HL-60/S4 treated with phorbol 12-myristate 13-acetate at 8.2 ng/mL for 4 days and 3 days (cell line): Measurements from ENCODE around the gene TESK2.
"Not testable (repeated sequence)": the region's sequence is repeated elsewhere in the genome, so short reads cannot be mapped to it uniquely, and the experiment has no call there.

Experiments used
- in situ Hi-C: fragments of 300-500 bp; cut with MboI; formaldehyde crosslinking; loops from 2 replicates; pipeline ENCODE4 v1.15.0; 2022; ENCODE audit warnings: low sequenced_read_pairs

The TESK2 gene

GRCh38 chr1:45510036-45510971, 19.3 kb upstream of the TESK2 start:
- in situ Hi-C loops: no loop called here

- in situ Hi-C loops: loop anchor here (5.0 kb wide), 1 partner anchor 59 kb away; no protein-coding TSS in a partner anchor
Measured at GRCh38 chr1:45508295-45509151, 17.6 kb upstream of the TESK2 start.

- in situ Hi-C loops: loop anchor here (5.0 kb wide), 1 partner anchor 59 kb away; no protein-coding TSS in a partner anchor
Measured at GRCh38 chr1:45507893-45508292, 16.9 kb upstream of the TESK2 start.

- in situ Hi-C loops: loop anchor here (5.0 kb wide), 1 partner anchor 60 kb away; no protein-coding TSS in a partner anchor
Measured at GRCh38 chr1:45507195-45507594, 16.2 kb upstream of the TESK2 start.

DNA sequence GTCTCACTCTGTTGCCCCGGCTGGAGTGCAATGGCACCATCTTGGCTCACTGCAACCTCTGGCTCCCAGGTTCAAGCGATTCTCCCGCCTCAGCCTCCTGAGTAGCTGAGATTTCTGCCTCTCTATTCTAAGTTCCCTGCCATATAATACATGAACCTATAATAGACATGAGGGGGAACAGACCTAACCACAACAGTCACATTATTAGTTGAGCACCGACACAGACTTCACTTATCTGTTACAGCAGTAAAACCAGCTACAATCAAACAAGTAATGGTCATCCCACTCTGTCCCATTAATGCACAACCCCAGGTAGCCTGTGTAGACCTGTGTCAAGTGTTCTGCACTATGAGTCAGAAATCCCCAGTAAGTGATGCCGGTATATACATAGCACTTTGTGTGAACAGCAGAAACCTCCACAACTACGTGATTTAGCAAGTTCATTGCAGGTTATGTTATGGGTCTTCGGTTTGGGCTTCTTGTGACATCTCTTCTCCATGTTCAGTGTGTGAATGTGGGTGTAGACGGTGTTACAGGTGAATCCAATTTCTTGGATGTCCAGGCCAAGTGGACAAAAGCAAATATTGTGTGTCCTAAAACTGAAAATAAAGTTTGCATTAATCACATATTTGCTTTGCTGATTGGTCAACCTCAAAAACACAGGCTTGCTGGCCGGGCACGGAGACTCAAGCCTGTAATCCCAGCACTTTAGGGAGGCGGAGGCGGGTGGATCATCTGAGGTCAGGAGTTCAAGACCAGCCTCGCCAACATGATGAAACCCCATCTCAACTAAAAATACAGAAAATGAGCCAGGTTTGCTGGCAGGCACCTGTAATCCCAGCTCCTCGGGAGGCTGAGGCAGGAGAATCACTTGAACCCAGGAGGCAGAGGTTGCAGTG, 12.7 kb upstream of the TESK2 start:
- in situ Hi-C loops: no loop called here

DNA sequence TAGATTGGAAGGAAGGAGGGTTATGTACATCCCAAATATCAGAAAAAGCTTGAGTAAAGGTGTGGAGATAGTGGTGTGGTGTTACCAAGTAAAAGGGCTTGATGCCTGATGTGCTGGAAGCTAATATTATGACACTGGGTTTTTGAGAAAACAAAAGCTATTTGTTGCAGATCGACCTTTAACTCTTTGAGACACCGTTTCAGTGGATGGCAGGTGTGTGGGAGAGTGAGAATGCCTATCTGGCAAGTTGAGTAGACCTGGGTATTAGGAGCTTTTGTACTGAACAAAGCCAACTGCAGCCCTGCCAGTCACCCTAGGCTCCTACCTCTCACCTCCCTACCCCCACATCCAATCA, 10.5 kb upstream of the TESK2 start:
- in situ Hi-C loops: no loop called here

DNA sequence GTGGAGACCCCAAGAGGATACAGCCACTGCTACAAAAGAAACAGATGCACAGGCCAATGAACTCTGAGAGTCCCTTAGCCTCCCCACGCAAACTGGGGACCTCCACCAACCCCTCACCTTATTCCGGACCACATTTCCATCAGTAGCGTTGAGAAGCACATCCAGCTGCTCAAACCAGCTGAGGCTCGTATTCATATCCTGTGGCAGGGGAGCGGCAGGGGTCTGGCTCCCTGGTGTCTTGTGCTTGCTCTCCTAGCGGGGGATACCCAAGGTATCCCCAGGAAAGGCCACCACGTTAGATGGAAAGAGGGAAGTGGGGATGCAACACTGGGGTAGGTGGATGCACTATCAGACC, 8.4 kb upstream of the TESK2 start:
- in situ Hi-C loops: loop anchor here (5.0 to 10.0 kb wide), 2 partner anchors 142 to 485 kb away; partner anchors contain the start of genes HECTD3 and UROD

- in situ Hi-C loops: loop anchor here (5.0 to 10.0 kb wide), 2 partner anchors 141 to 483 kb away; partner anchors contain the start of genes HECTD3 and UROD
Measured at GRCh38 chr1:45498279-45498678, 7.3 kb upstream of the TESK2 start.

- in situ Hi-C loops: loop anchor here (10.0 kb wide), 1 partner anchor 478 kb away; the partner anchor contains the start of genes HECTD3 and UROD
Measured at GRCh38 chr1:45493116-45493697, 2.2 kb upstream of the TESK2 start.

DNA sequence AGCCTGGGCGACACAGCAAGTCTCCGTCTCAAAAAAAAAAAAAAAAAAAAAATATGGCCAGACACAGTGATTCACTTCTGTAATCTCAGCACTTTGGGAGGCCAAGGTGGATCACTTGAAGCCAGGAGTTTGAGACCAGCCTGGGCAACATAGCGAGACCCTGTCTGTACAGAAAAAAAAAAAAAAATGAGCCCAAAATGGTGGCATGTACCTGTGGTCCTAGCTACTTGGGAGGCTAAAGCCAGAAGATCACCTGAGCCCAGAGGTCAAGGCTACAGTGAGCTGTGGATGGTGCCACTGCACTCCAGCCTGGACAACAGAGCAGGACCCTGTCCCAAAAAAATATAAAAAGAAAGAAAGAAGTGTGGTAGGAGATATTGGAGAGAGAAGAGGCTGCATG, 1.7 kb upstream of the TESK2 start:
- in situ Hi-C loops: loop anchor here (10.0 kb wide), 1 partner anchor 478 kb away; the partner anchor contains the start of genes HECTD3 and UROD

- in situ Hi-C loops: loop anchor here (10.0 kb wide), 1 partner anchor 477 kb away; the partner anchor contains the start of genes HECTD3 and UROD
Measured at GRCh38 chr1:45491487-45492260, 711 bp upstream of the TESK2 start.

DNA sequence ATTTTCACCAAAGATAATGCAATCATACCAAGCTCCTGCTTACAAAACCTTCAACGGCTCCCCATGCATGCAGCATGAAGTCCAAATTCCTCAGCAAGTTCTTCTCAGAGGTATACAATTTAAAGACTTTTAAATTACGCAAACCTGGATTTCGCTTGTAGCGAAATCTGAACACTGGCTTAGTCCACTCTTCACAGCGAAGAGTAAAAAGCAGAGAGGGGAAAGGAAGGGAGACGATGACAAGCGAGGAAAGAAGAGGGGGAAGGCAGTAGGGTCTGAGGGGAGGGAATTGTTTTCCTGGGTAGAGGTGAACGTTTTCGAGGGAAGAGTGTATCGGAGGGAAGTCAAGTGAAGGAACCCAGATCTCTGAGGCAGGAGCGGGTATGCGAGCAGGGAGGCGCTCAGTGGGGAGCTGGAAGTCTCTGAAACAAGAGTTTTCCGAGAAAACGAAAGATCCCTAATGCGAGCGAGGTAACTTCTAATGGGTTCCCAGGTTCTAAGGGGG, 790 bp downstream of the TESK2 start:
- in situ Hi-C loops: loop anchor here (10.0 kb wide), 1 partner anchor 475 kb away; the partner anchor contains the start of genes HECTD3 and UROD

- in situ Hi-C loops: not testable (repeated sequence)
Measured at GRCh38 chr1:45489379-45489778, 1.6 kb downstream of the TESK2 start.

GRCh38 chr1:45488666-45489377, 2.1 kb downstream of the TESK2 start:
- in situ Hi-C loops: no loop called here

DNA sequence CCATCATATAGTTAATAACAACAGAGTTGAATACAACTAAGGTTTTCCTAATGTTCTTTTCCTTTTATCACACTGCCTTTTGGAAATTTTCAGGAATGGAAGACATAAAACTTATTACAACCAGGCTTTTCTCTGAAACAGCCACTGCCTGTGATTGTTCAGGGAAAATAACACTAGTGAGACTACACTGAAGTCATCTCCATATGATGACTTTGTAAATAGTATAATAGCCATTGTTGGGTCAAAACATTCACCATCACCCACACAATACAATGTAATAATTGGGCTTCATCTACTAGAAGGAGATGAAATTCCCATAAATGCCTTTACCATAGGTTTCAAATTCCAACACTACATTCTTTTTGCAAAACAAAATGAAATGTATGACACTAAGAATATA, 5.0 kb downstream of the TESK2 start:
- in situ Hi-C loops: no loop called here

DNA sequence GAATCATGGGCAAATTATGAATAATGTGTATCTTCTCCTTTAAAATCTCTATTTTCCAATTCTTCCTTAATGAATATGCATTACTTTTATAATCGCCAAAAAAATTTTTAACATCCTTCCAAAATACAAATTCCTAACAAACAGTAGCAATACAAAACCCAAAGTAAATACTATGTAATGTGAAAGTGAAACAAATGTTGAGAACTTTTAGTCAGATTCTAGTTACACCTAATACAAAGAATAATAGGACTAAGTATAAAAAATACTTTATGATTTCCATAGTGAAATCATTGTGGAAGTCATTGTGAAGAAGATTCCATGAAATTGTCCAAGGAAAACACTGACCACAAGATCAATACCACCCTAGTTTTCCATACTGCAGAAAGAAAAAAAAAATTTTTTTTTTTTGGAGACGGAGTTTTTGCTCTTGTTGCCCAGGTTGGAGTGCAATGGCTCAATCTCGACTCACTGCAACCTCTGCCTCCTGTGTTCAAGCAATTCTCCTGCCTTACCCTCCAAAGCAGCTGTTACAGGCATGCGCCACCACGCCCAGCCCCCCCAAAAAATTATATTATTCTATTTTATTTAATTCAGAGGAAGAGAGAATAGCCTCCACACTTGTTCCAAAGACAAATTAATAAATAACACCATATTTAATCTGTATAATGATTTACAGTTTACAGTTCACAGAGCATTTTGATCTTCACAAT, 11.8 kb downstream of the TESK2 start:
- in situ Hi-C loops: no loop called here

DNA sequence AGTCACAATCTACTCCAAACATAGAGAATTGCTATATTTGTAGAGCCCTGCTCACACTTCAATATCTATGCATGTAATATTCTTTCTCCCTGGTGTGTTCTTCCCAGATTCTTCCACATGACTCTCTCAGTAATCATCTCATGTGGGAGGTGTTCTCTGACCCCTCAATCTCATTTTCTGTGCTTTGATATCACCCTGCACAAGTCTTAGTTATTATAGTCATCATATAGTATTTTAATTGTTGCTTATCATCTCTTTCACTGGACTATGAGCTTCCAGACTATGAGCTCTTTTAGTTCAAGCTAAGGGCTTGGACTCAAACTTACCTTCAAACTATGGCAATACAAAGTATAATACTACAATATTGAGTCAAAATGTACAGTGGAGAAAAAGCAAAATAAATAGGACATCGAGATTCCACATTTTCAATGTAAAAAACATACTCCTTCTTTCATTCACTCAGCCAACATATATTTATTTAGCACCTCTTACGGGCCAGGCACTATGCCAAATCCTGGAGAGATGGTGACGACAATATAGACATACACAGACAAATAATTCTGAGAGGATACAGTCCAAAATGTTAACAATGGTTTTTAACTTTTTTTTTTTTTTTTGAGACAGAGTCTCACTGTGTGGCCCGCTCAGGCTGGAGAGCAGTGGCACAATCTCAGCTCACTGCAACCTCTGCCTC, 12.7 kb downstream of the TESK2 start:
- in situ Hi-C loops: no loop called here
